ENCODE measurements around the gene NUDT7.

- TF ChIP-seq CTCF (IDR thresholded peaks at IDR 0.05; ENCODE audit: low read depth, low read length, poor library complexity, severe bottlenecking) (no peak), EZH2phosphoT487 (IDR thresholded peaks at IDR 0.05; ENCODE audit: borderline replicate concordance, low read length) (no peak)
Measured at GRCh38 chr16:77761204-77761603, 38.9 kb downstream of the NUDT7 start.

All from DOHH2 (cell line).